Neutrophil (primary cell): ENCODE results near the gene ATP8B3.

ENCODE experiments used
- H3K27ac ChIP-seq: fragments of 200-600 bp; sonication (generic); 2 replicates; pipeline ENCODE4 v1.5.1; 2016; ENCODE audit warnings: mild to moderate bottlenecking, moderate library complexity
- H3K27me3 ChIP-seq: fragments of 200-600 bp; sonication (generic); 2 replicates; pipeline ENCODE4 v1.6.0; 2016; ENCODE audit warnings: mild to moderate bottlenecking
- H3K36me3 ChIP-seq: fragments of 200-600 bp; sonication (generic); 2 replicates; pipeline ENCODE4 v1.5.1; 2017
- H3K4me1 ChIP-seq, 2 experiments: fragments of 200-600 bp in 1 of 2; sonication (generic) in 1 of 2; 1 replicate in 1 of 2; 2 replicates in 1 of 2; pipeline versions ENCODE4 v1.5.1 to v1.6.1; 2013 to 2016; ENCODE audit warnings: low read depth in 1 of 2, low read length in 1 of 2, mild to moderate bottlenecking in 1 of 2, moderate library complexity in 1 of 2; ENCODE audit not compliant: control insufficient read depth in 1 of 2, insufficient read depth in 1 of 2
- H3K4me3 ChIP-seq, 2 experiments: fragments of 200-600 bp in 1 of 2; sonication (generic) in 1 of 2; 1 replicate in 1 of 2; 2 replicates in 1 of 2; pipeline ENCODE4 v1.5.1; 2013 to 2016; ENCODE audit warnings: low read depth in 1 of 2, low read length in 1 of 2, mild to moderate bottlenecking in 1 of 2, moderate library complexity in 1 of 2
- H3K9me3 ChIP-seq: fragments of 200-600 bp; sonication (generic); 2 replicates; pipeline ENCODE4 v1.5.1; 2016
- CTCF ChIP-seq: fragments of 200-600 bp; sonication (generic); IDR thresholded peaks from 2 replicates; pipeline ENCODE4 v1.5.1; 2016; ENCODE audit warnings: antibody characterized with exemption

Gene ATP8B3

GRCh38 chr19:1845125-1845515, 33.0 kb upstream of the ATP8B3 start:
- H3K9me3 ChIP-seq = no peaks in the 10 kb centered on the region
- no peaks in the 10 kb centered on the region for H3K27me3 ChIP-seq
- H3K36me3 ChIP-seq = peaks cover 15% of the 10 kb centered on the region
- H3K4me1 ChIP-seq = peaks cover 41 to 48% of the 10 kb centered on the region in 2 experiments
- H3K27ac ChIP-seq = no peak overlapping the region
- TF ChIP-seq CTCF = no peak
- H3K4me3 ChIP-seq = no peak overlapping the region

DNA sequence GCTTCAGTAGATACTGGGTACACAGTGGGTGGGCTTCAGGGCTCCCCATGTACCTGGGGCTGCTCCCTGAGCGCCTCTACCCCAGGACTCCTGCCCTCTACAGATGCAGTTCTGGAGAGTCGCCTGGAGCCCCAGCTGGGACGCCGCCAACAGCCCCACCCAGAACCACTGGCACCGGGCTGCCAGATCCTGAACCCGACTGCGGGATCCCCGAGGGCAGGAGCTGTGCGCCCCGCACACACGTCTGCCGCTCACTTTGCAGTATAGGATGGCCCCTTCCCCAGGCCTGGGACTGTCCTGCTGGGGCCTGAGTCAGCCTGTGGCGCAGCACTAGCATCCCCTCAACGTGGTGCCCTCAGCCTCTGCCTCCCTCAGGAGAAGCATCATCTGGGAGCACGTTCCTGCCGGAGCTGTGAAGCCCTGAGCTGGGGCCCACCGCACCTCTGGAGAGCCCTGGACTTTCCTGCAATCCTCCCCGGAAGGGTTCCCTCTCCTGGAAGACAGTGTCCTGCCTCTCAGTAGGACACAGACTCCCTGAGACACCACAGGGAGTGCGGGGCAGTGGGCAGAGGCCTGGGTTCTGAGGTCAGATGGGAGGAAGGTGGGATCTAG, 32.5 kb upstream of the ATP8B3 start:
- Histone ChIP-seq H3K4me1 (peaks cover 44 to 50% of the 10 kb centered on the region in 2 experiments), H3K9me3 (no peaks in the 10 kb centered on the region), H3K36me3 (peaks cover 15% of the 10 kb centered on the region), H3K27me3 (no peaks in the 10 kb centered on the region), H3K4me3 (no peak overlapping the region), H3K27ac (no peak overlapping the region)
- no peak for TF ChIP-seq CTCF

DNA sequence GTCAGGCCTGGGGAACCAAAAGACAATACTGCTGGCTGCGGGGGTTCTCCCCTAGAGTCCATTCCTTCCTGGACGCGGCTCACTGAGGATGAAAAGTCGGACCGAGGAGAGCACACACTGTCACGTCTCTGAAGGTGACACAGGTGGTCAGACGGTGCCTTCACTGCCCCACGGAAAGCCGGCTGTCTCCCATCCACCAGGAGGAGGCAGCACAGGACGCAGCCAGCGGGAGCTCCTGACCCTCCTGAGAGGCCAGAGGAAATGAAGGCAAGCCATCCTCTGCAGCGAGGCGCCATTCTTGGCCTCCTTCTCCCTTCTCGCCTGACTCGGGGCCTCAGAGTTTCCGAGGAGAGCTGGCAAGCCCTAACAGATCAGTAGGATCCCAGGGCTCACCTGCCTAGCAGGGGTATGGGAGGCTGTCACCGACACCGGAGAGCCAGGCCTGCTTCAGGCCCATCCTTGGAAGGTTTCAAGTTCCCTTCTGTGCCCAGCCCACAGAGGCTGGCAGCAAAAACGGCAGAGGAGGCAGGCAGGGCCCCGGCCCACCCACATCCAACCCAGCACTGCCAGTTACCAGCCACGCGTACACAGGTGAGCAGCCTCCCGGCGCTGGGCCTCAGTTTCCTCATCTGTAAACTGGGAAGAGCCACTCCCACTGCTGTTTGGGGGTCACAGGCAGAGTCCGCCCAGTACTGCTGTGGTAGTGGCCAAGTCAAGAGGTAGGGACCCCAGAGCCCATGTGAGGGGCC, 31.7 kb upstream of the ATP8B3 start:
- Histone ChIP-seq H3K36me3 (peaks cover 15% of the 10 kb centered on the region), H3K4me1 (peaks cover 40 to 47% of the 10 kb centered on the region in 2 experiments), H3K27ac (no peak overlapping the region), H3K27me3 (no peaks in the 10 kb centered on the region), H3K4me3 (no peak overlapping the region), H3K9me3 (no peaks in the 10 kb centered on the region)
- no peak for TF ChIP-seq CTCF

DNA sequence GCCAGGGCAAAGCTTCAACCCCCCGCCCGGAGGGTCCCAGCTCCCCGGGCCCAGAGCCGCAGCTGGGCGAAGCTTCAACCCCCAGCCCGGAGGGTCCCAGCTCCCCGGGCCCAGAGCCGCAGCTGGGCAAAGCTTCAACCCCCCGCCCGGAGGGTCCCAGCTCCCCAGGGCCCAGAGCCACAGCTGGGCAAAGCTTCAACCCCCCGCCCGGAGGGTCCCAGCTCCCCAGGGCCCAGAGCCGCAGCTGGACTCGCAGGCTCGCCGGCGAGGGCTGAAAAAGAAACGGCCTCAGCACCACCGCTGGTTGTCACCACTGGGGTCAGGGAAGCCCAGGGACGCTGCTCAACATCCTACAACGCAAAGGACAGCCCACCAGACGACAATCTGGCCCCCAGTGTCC, 31.0 kb upstream of the ATP8B3 start:
- no peak for TF ChIP-seq CTCF
- H3K4me3 ChIP-seq = no peak overlapping the region
- H3K9me3 ChIP-seq = no peaks in the 10 kb centered on the region

DNA sequence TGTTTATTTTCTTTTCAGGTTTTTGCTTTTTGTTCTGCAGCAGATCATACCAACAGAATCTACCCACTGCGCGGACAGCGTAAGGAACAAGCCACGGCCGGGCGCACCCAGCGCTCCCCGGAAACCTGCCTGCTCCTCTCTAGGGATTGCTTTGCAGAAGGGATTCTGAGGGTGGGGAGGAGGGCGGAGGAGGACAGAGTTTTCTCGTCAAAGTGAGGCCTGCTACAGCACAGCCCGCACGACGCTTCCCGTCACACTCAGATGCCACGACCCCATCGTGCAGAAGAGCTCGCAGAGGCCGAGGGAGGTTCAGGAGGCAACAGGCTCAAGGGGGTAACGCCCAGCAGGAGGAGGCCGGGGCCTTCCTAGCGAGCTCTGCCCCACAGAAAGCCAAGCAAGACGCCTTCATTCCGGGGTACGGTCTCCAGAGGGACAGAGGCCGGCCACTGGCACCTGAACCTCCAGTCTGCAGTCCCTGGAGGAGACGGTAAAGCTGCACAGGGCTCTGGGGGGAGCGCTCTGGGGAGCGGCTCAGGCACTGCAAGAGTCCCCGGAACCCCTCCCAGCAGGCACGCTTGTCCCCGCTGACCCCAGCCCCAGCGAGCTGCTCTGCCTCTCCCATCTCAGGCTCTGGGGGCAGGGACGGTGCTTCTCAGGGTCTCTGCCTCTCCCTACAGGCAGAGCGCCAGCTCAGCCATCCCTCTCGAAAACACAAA, 29.3 kb upstream of the ATP8B3 start:
- no peak overlapping the region for H3K27ac ChIP-seq
- H3K9me3 ChIP-seq = no peaks in the 10 kb centered on the region
- H3K4me1 ChIP-seq = peaks cover 28 to 29% of the 10 kb centered on the region in 2 experiments
- no peaks in the 10 kb centered on the region for H3K27me3 ChIP-seq
- no peak overlapping the region for H3K4me3 ChIP-seq
- peaks cover 15% of the 10 kb centered on the region for H3K36me3 ChIP-seq
- no peak for TF ChIP-seq CTCF

More for the DNA sequence above, 31.0 kb upstream of the ATP8B3 start:
- Histone ChIP-seq H3K27ac (no peak overlapping the region), H3K36me3 (peaks cover 15% of the 10 kb centered on the region), H3K27me3 (no peaks in the 10 kb centered on the region), H3K4me1 (peaks cover 39 to 45% of the 10 kb centered on the region in 2 experiments)
